Uterus (tissue), 2 donors: Measurements from ENCODE around the gene NCOR2.

Source experiments
- POLR2A ChIP-seq, 2 donors: fragments of 450-650 bp; IDR thresholded peaks; one replicate each; pipeline ENCODE4 v1.6.1; 2016; ENCODE audit warnings: antibody characterized with exemption in 2 of 2, mild to moderate bottlenecking in 1 of 2, moderate library complexity in 1 of 2
- TF ChIP-seq, protein P1 (sequence below), 4 experiments: fragments of 200-600 bp in 2 of 4; fragments of 450-650 bp in 2 of 4; sonication (generic) in 2 of 4; IDR thresholded peaks; one replicate each; pipeline ENCODE4 v1.5.1; 2016 to 2019; ENCODE audit warnings: antibody characterized with exemption in 4 of 4, mild to moderate bottlenecking in 2 of 4, moderate library complexity in 1 of 4

GRCh38 chr12:124569375-124570148 lies 2.1 kb upstream of the NCOR2 start:
- TF ChIP-seq POLR2A (IDR thresholded peaks at IDR 0.05): no peak
- TF ChIP-seq, protein P1, sequence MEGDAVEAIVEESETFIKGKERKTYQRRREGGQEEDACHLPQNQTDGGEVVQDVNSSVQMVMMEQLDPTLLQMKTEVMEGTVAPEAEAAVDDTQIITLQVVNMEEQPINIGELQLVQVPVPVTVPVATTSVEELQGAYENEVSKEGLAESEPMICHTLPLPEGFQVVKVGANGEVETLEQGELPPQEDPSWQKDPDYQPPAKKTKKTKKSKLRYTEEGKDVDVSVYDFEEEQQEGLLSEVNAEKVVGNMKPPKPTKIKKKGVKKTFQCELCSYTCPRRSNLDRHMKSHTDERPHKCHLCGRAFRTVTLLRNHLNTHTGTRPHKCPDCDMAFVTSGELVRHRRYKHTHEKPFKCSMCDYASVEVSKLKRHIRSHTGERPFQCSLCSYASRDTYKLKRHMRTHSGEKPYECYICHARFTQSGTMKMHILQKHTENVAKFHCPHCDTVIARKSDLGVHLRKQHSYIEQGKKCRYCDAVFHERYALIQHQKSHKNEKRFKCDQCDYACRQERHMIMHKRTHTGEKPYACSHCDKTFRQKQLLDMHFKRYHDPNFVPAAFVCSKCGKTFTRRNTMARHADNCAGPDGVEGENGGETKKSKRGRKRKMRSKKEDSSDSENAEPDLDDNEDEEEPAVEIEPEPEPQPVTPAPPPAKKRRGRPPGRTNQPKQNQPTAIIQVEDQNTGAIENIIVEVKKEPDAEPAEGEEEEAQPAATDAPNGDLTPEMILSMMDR (IDR thresholded peaks at IDR 0.05): no peak
